Gastrocnemius medialis (tissue), 4 donors: ENCODE measurements around the gene RBX1. TPM values are rescaled to one million over a fixed set of nuclear protein-coding genes. Genes with fewer than 3 reads are reported as not detected.

Source experiments
- ATAC-seq, 2 donors: fragments of 150-250 bp; one replicate each; pipeline ENCODE4 v1.9.1; 2016
- DNase-seq, 2 donors: peaks; one replicate each; pipeline ENCODE4 v3.0.0-alpha.2; 2019
- H3K27ac ChIP-seq, 4 donors: fragments of 200-600 bp; sonication (generic); 1 replicate in 1 of 4; 2 replicates in 3 of 4; pipeline ENCODE4 v1.5.1; 2016 to 2018; ENCODE audit warnings: mild to moderate bottlenecking in 2 of 4, moderate library complexity in 1 of 4
- H3K27me3 ChIP-seq, 3 donors: fragments of 200-600 bp; sonication (generic) in 2 of 3; 1 replicate in 1 of 3; 2 replicates in 2 of 3; pipeline versions ENCODE4 v1.5.1 to v1.6.0; 2016 to 2019; ENCODE audit warnings: mild to moderate bottlenecking in 1 of 3, moderate library complexity in 1 of 3
- H3K36me3 ChIP-seq, 2 donors: fragments of 200-600 bp; sonication (generic) in 1 of 2; one replicate each; pipeline ENCODE4 v1.5.1; 2017 to 2018
- H3K4me1 ChIP-seq, 2 donors: fragments of 200-600 bp; sonication (generic) in 1 of 2; one replicate each; pipeline ENCODE4 v1.5.1; 2016 to 2017; ENCODE audit warnings: mild to moderate bottlenecking in 2 of 2
- H3K4me3 ChIP-seq, 4 donors: fragments of 200-600 bp; sonication (generic) in 3 of 4; 1 replicate in 1 of 4; 2 replicates in 3 of 4; pipeline ENCODE4 v1.5.1; 2016 to 2019; ENCODE audit warnings: mild to moderate bottlenecking in 2 of 4
- H3K9me3 ChIP-seq, 3 donors: fragments of 200-600 bp; sonication (generic) in 2 of 3; 1 replicate in 1 of 3; 2 replicates in 2 of 3; pipeline ENCODE4 v1.5.1; 2016 to 2019
- POLR2A ChIP-seq, 2 donors: fragments of 450-650 bp; IDR thresholded peaks; one replicate each; pipeline ENCODE4 v1.6.1; 2017; ENCODE audit warnings: antibody characterized with exemption in 2 of 2, mild to moderate bottlenecking in 2 of 2, moderate library complexity in 2 of 2
- in situ Hi-C, 4 donors: fragments of 200-750 bp; cut with MboI; loops; one replicate each; pipeline versions ENCODE4 v1.15.0 to v1.8.0; 2017; ENCODE audit warnings: low sequenced_read_pairs in 4 of 4
- intact Hi-C: fragments of 100-400 bp; cut with DNase I; formaldehyde crosslinking; loops from one replicate; pipeline ENCODE4 v1.15.1; 2023; ENCODE audit warnings: low total_unique reads
- total RNA-seq, 4 donors: library from RNA; depleted of rRNA; stranded (reverse); fragments of >200 nt; gene quantifications; one replicate each; pipeline versions ENCODE4 v1.1.0 to v1.2.3, GENCODE V29; 2016
- TF ChIP-seq, protein P1 (sequence below), 5 experiments: fragments of 450-650 bp in 3 of 5; fragments of 200-600 bp in 2 of 5; sonication (generic) in 2 of 5; IDR thresholded peaks in 4 of 5; conservative IDR thresholded peaks in 1 of 5; 1 replicate in 4 of 5; 2 replicates in 1 of 5; pipeline ENCODE4 v1.5.1; 2016 to 2019; ENCODE audit warnings: antibody characterized with exemption in 5 of 5, mild to moderate bottlenecking in 3 of 5, moderate library complexity in 3 of 5

RBX1 gene
- total RNA-seq, 4 donors from 2014 or later = 36.1 to 53.0 (median 46.7) TPM

DNA sequence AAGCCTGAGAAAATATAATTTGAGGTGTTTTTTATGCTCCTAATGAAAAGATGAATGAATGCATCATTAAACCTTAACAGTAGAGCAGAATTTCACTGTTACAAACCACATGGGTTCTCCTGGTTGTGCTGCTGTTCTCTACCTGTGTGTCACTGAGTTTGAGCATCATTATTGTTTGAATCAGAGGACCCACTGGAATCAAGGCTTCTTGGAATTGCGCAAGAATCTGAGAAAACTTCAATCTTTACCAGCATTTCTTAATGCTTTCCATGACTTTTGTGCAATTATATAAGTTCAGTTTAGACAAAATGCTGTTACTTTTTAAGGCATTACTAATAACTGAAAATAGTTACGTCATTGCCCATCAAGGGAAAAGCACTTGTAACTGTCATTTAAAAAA lies 18.8 kb upstream of the RBX1 start:
- Histone ChIP-seq H3K9me3 (no peaks in the 10 kb centered on the region), H3K27ac (no peak overlapping the region), H3K4me3 (no peak overlapping the region), H3K4me1 (no peaks in the 10 kb centered on the region), H3K36me3 (no peaks in the 10 kb centered on the region), H3K27me3 (no peaks in the 10 kb centered on the region)
- no peak for ATAC-seq
- in situ Hi-C loops (no loop called here), intact Hi-C loops (no loop called here)
- no peak for DNase-seq
- TF ChIP-seq, protein P1, sequence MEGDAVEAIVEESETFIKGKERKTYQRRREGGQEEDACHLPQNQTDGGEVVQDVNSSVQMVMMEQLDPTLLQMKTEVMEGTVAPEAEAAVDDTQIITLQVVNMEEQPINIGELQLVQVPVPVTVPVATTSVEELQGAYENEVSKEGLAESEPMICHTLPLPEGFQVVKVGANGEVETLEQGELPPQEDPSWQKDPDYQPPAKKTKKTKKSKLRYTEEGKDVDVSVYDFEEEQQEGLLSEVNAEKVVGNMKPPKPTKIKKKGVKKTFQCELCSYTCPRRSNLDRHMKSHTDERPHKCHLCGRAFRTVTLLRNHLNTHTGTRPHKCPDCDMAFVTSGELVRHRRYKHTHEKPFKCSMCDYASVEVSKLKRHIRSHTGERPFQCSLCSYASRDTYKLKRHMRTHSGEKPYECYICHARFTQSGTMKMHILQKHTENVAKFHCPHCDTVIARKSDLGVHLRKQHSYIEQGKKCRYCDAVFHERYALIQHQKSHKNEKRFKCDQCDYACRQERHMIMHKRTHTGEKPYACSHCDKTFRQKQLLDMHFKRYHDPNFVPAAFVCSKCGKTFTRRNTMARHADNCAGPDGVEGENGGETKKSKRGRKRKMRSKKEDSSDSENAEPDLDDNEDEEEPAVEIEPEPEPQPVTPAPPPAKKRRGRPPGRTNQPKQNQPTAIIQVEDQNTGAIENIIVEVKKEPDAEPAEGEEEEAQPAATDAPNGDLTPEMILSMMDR (IDR thresholded peaks at IDR 0.05 in 4 of 5, conservative IDR thresholded peaks at IDR 0.05 in 1 of 5) = no peak
- no peak for TF ChIP-seq POLR2A (IDR thresholded peaks at IDR 0.05)

GRCh38 chr22:40939202-40939601 lies 12.0 kb upstream of the RBX1 start:
- intact Hi-C loops = no loop called here
- TF ChIP-seq, protein P1 (IDR thresholded peaks at IDR 0.05 in 4 of 5, conservative IDR thresholded peaks at IDR 0.05 in 1 of 5) = no peak
- no peak for TF ChIP-seq POLR2A (IDR thresholded peaks at IDR 0.05)
- Histone ChIP-seq H3K27me3 (no peaks in the 10 kb centered on the region), H3K4me1 (no peaks in the 10 kb centered on the region), H3K4me3 (no peak overlapping the region), H3K27ac (no peak overlapping the region), H3K36me3 (no peaks in the 10 kb centered on the region), H3K9me3 (no peaks in the 10 kb centered on the region)
- in situ Hi-C loops = no loop called here
- ATAC-seq (no peak), DNase-seq (no peak)

- Histone ChIP-seq H3K27ac (peak overlapping the region; percentile 79 to 97 (median 92)), H3K9me3 (no peaks in the 10 kb centered on the region), H3K4me3 (peak overlapping the region; percentile 67 to 99 (median 88)), H3K27me3 (no peaks in the 10 kb centered on the region), H3K36me3 (peaks cover 0 to 21% of the 10 kb centered on the region in 2 donors), H3K4me1 (peaks cover 24 to 30% of the 10 kb centered on the region in 2 donors)
- TF ChIP-seq, protein P1 (IDR thresholded peaks at IDR 0.05 in 4 of 5, conservative IDR thresholded peaks at IDR 0.05 in 1 of 5) = no peak
- TF ChIP-seq POLR2A (IDR thresholded peaks at IDR 0.05) = no peak
- ATAC-seq (no peak), DNase-seq (no peak)
- in situ Hi-C loops (loop anchor here in 2 of 4 donors (5.0 to 10.0 kb wide), 3 partner anchors 70 to 135 kb away; no protein-coding TSS in a partner anchor), intact Hi-C loops (loop anchor here (1.0 to 5.0 kb wide), 7 partner anchors 70 to 429 kb away; partner anchors contain the start of genes L3MBTL2, RANGAP1, TEF and XPNPEP3)
Observed at GRCh38 chr22:40951795-40952605, 822 bp downstream of the RBX1 start.

GRCh38 chr22:40953471-40953870 lies 2.3 kb downstream of the RBX1 start:
- Histone ChIP-seq H3K27ac (peak overlapping the region; percentile 27 to 97 (median 68)), H3K27me3 (no peaks in the 10 kb centered on the region), H3K36me3 (peaks cover 0 to 21% of the 10 kb centered on the region in 2 donors), H3K9me3 (no peaks in the 10 kb centered on the region), H3K4me1 (peaks cover 24 to 30% of the 10 kb centered on the region in 2 donors), H3K4me3 (no peak overlapping the region)
- DNase-seq = no peak
- in situ Hi-C loops (loop anchor here in 2 of 4 donors (5.0 to 10.0 kb wide), 3 partner anchors 69 to 134 kb away; no protein-coding TSS in a partner anchor), intact Hi-C loops (loop anchor here (5.0 kb wide), 1 partner anchor 229 kb away; no protein-coding TSS in a partner anchor)
- no peak for ATAC-seq
- no peak for TF ChIP-seq POLR2A (IDR thresholded peaks at IDR 0.05)
- TF ChIP-seq, protein P1 (IDR thresholded peaks at IDR 0.05 in 4 of 5, conservative IDR thresholded peaks at IDR 0.05 in 1 of 5) = no peak
